Ramos (cell line): ENCODE measurements around the gene CCNF.
"Not testable (repeated sequence)": the region's sequence is repeated elsewhere in the genome, so short reads cannot be mapped to it uniquely, and the experiment has no call there.

Source experiments
- in situ Hi-C: fragments of 300-500 bp; cut with MboI; formaldehyde crosslinking; loops from one replicate; pipeline ENCODE4 v1.14.3; 2022; ENCODE audit warnings: low sequenced_read_pairs; ENCODE audit not compliant: unreplicated experiment

The CCNF gene

GRCh38 chr16:2429034-2429770 lies at the start of gene CCNF:
TSS of gene CCNF (plus strand) at chr16:2429447. CDS start at chr16:2429482, 35 bp downstream.
- in situ Hi-C loops = no loop called here

GRCh38 chr16:2383501-2383900 lies 45.7 kb upstream of the CCNF start:
- in situ Hi-C loops = no loop called here

- in situ Hi-C loops = no loop called here
Observed at GRCh38 chr16:2384426-2384825, 44.8 kb upstream of the CCNF start.

GRCh38 chr16:2385190-2385836 lies 43.9 kb upstream of the CCNF start:
- in situ Hi-C loops = no loop called here

- in situ Hi-C loops = not testable (repeated sequence)
Observed at GRCh38 chr16:2385982-2386381, 43.3 kb upstream of the CCNF start.

GRCh38 chr16:2386990-2387389 lies 42.3 kb upstream of the CCNF start:
- in situ Hi-C loops = no loop called here

- in situ Hi-C loops = no loop called here
Observed at GRCh38 chr16:2388139-2388874, 40.9 kb upstream of the CCNF start.

- in situ Hi-C loops = no loop called here
Observed at GRCh38 chr16:2388875-2389433, 40.3 kb upstream of the CCNF start.

- in situ Hi-C loops = no loop called here
Observed at GRCh38 chr16:2392025-2392424, 37.2 kb upstream of the CCNF start.

GRCh38 chr16:2398520-2398919 lies 30.7 kb upstream of the CCNF start:
- in situ Hi-C loops = no loop called here

- in situ Hi-C loops = no loop called here
Observed at GRCh38 chr16:2404099-2404498, 25.1 kb upstream of the CCNF start.

GRCh38 chr16:2415085-2415484 lies 14.2 kb upstream of the CCNF start:
- in situ Hi-C loops = no loop called here

- in situ Hi-C loops = no loop called here
Observed at GRCh38 chr16:2420035-2420434, 9.2 kb upstream of the CCNF start.

GRCh38 chr16:2422123-2422867 lies 7.0 kb upstream of the CCNF start:
- in situ Hi-C loops = no loop called here

GRCh38 chr16:2424061-2425007 lies 4.9 kb upstream of the CCNF start:
- in situ Hi-C loops = no loop called here

GRCh38 chr16:2425008-2425518 lies 4.2 kb upstream of the CCNF start:
- in situ Hi-C loops = no loop called here

- in situ Hi-C loops = no loop called here
Observed at GRCh38 chr16:2425825-2426430, 3.3 kb upstream of the CCNF start.

- in situ Hi-C loops = no loop called here
Observed at GRCh38 chr16:2426941-2427361, 2.3 kb upstream of the CCNF start.

- in situ Hi-C loops = no loop called here
Observed at GRCh38 chr16:2427526-2427925, 1.7 kb upstream of the CCNF start.
